ENCODE results near the gene DUSP15. TPM values are rescaled to one million over a fixed set of nuclear protein-coding genes. Genes with fewer than 3 reads are reported as not detected.

DUSP15 gene
- polyA plus RNA-seq, 3 donors from 2014 or later: not detected

- H3K4me1 Mint-ChIP-seq: peaks cover 0 to 4% of the 10 kb centered on the region in 2 donors
- DNase-seq: no peak
- no peaks in the 10 kb centered on the region for H3K9me3 Mint-ChIP-seq
- no peak overlapping the region for H3K27ac Mint-ChIP-seq
- no peaks in the 10 kb centered on the region for H3K36me3 Mint-ChIP-seq
- peaks cover 4 to 16% (median 6%) of the 10 kb centered on the region in 3 donors for H3K27me3 Mint-ChIP-seq (ENCODE audit: low read depth in 3 of 3)
- H3K4me3 Mint-ChIP-seq: peak overlapping the region in 4 of 5 donors; percentile 14 to 46 (median 25)
Measured at GRCh38 chr20:31861135-31861384, 9.3 kb downstream of the DUSP15 start.

- Mint-ChIP-seq H3K27me3 (ENCODE audit: low read depth in 3 of 3) (peaks cover 4 to 16% (median 6%) of the 10 kb centered on the region in 3 donors), H3K9me3 (no peaks in the 10 kb centered on the region), H3K27ac (no peak overlapping the region), H3K4me1 (peaks cover 0 to 4% of the 10 kb centered on the region in 2 donors), H3K4me3 (peak overlapping the region; percentile 20 to 46 (median 34)), H3K36me3 (no peaks in the 10 kb centered on the region)
- DNase-seq: no peak
Measured at GRCh38 chr20:31860390-31861134, 9.8 kb downstream of the DUSP15 start.

GRCh38 chr20:31859998-31860380, 10.3 kb downstream of the DUSP15 start:
- Mint-ChIP-seq H3K9me3 (no peaks in the 10 kb centered on the region), H3K27ac (no peak overlapping the region), H3K4me1 (peaks cover 0 to 4% of the 10 kb centered on the region in 2 donors), H3K27me3 (ENCODE audit: low read depth in 3 of 3) (peaks cover 2 to 16% (median 6%) of the 10 kb centered on the region in 3 donors), H3K36me3 (no peaks in the 10 kb centered on the region), H3K4me3 (peak overlapping the region in 2 of 5 donors; percentile 34 to 36)
- DNase-seq: no peak

GRCh38 chr20:31859266-31859997, 10.9 kb downstream of the DUSP15 start:
- no peaks in the 10 kb centered on the region for H3K9me3 Mint-ChIP-seq
- H3K4me1 Mint-ChIP-seq: peaks cover 0 to 4% of the 10 kb centered on the region in 2 donors
- peak overlapping the region in 1 of 5 donors; percentile 34 for H3K4me3 Mint-ChIP-seq
- H3K27ac Mint-ChIP-seq: no peak overlapping the region
- peaks cover 2 to 16% (median 6%) of the 10 kb centered on the region in 3 donors for H3K27me3 Mint-ChIP-seq (ENCODE audit: low read depth in 3 of 3)
- DNase-seq: no peak
- H3K36me3 Mint-ChIP-seq: no peaks in the 10 kb centered on the region

GRCh38 chr20:31858760-31859083, 11.6 kb downstream of the DUSP15 start:
- H3K27ac Mint-ChIP-seq: no peak overlapping the region
- H3K27me3 Mint-ChIP-seq (ENCODE audit: low read depth in 3 of 3): peaks cover 2 to 16% (median 6%) of the 10 kb centered on the region in 3 donors
- H3K4me3 Mint-ChIP-seq: no peak overlapping the region
- peaks cover 0 to 4% of the 10 kb centered on the region in 2 donors for H3K4me1 Mint-ChIP-seq
- H3K9me3 Mint-ChIP-seq: no peaks in the 10 kb centered on the region
- no peak for DNase-seq
- no peaks in the 10 kb centered on the region for H3K36me3 Mint-ChIP-seq

GRCh38 chr20:31857861-31858759, 12.2 kb downstream of the DUSP15 start:
- Mint-ChIP-seq H3K27ac (no peak overlapping the region), H3K27me3 (ENCODE audit: low read depth in 3 of 3) (peaks cover 4 to 16% (median 6%) of the 10 kb centered on the region in 3 donors), H3K9me3 (no peaks in the 10 kb centered on the region), H3K36me3 (no peaks in the 10 kb centered on the region), H3K4me3 (no peak overlapping the region), H3K4me1 (peaks cover 0 to 4% of the 10 kb centered on the region in 2 donors)
- DNase-seq: no peak

- Mint-ChIP-seq H3K27ac (no peak overlapping the region), H3K4me3 (no peak overlapping the region), H3K27me3 (ENCODE audit: low read depth in 3 of 3) (peaks cover 3 to 16% (median 4%) of the 10 kb centered on the region in 3 donors), H3K9me3 (no peaks in the 10 kb centered on the region), H3K4me1 (peaks cover 0 to 2% of the 10 kb centered on the region in 2 donors), H3K36me3 (no peaks in the 10 kb centered on the region)
- no peak for DNase-seq
Measured at GRCh38 chr20:31856516-31856915, 13.8 kb downstream of the DUSP15 start.

- no peak overlapping the region for H3K27ac Mint-ChIP-seq
- H3K9me3 Mint-ChIP-seq: no peaks in the 10 kb centered on the region
Measured at GRCh38 chr20:31853481-31853880, 16.8 kb downstream of the DUSP15 start.

GRCh38 chr20:31851240-31851955, 18.9 kb downstream of the DUSP15 start:
- Mint-ChIP-seq H3K4me1 (no peaks in the 10 kb centered on the region), H3K4me3 (no peak overlapping the region), H3K9me3 (no peaks in the 10 kb centered on the region), H3K36me3 (no peaks in the 10 kb centered on the region), H3K27me3 (ENCODE audit: low read depth in 3 of 3) (peaks cover 2 to 7% (median 5%) of the 10 kb centered on the region in 3 donors), H3K27ac (no peak overlapping the region)
- DNase-seq: no peak

More at GRCh38 chr20:31853481-31853880, 16.8 kb downstream of the DUSP15 start:
- H3K4me3 Mint-ChIP-seq: no peak overlapping the region
- no peak for DNase-seq
- no peaks in the 10 kb centered on the region for H3K4me1 Mint-ChIP-seq
- peaks cover 6 to 12% (median 7%) of the 10 kb centered on the region in 3 donors for H3K27me3 Mint-ChIP-seq (ENCODE audit: low read depth in 3 of 3)
- no peaks in the 10 kb centered on the region for H3K36me3 Mint-ChIP-seq

- Mint-ChIP-seq H3K9me3 (no peaks in the 10 kb centered on the region), H3K27ac (no peak overlapping the region), H3K4me1 (no peaks in the 10 kb centered on the region), H3K36me3 (no peaks in the 10 kb centered on the region), H3K27me3 (ENCODE audit: low read depth in 3 of 3) (peaks cover 2 to 9% (median 6%) of the 10 kb centered on the region in 3 donors), H3K4me3 (no peak overlapping the region)
- DNase-seq: no peak
Measured at GRCh38 chr20:31849306-31849930, 20.9 kb downstream of the DUSP15 start.

GRCh38 chr20:31848088-31848999, 22.0 kb downstream of the DUSP15 start:
- no peaks in the 10 kb centered on the region for H3K9me3 Mint-ChIP-seq
- no peaks in the 10 kb centered on the region for H3K36me3 Mint-ChIP-seq
- peaks cover 2 to 10% (median 6%) of the 10 kb centered on the region in 3 donors for H3K27me3 Mint-ChIP-seq (ENCODE audit: low read depth in 3 of 3)
- no peak overlapping the region for H3K4me3 Mint-ChIP-seq
- DNase-seq: no peak
- no peaks in the 10 kb centered on the region for H3K4me1 Mint-ChIP-seq
- H3K27ac Mint-ChIP-seq: no peak overlapping the region

GRCh38 chr20:31846793-31847138, 23.6 kb downstream of the DUSP15 start:
- DNase-seq: no peak
- no peak overlapping the region for H3K4me3 Mint-ChIP-seq

More at GRCh38 chr20:31846793-31847138, 23.6 kb downstream of the DUSP15 start:
- no peak overlapping the region for H3K27ac Mint-ChIP-seq
- no peaks in the 10 kb centered on the region for H3K4me1 Mint-ChIP-seq
- no peaks in the 10 kb centered on the region for H3K36me3 Mint-ChIP-seq
- H3K27me3 Mint-ChIP-seq (ENCODE audit: low read depth in 3 of 3): peaks cover 0 to 10% (median 6%) of the 10 kb centered on the region in 3 donors
- H3K9me3 Mint-ChIP-seq: no peaks in the 10 kb centered on the region

Data from immature natural killer cell (primary cell).